HG02870 (cell line): ENCODE measurements around the gene LZIC.
"Not testable (repeated sequence)": the region's sequence is repeated elsewhere in the genome, so short reads cannot be mapped to it uniquely, and the experiment has no call there.

Experiments used
- ATAC-seq: cut with Tn5 transposase; IDR thresholded peaks from one replicate; pipeline ENCODE4 v1.9.1; 2021; ENCODE audit warnings: mild to moderate bottlenecking, moderate library complexity; ENCODE audit not compliant: unreplicated experiment

Gene LZIC

GRCh38 chr1:9942939-9943788 lies at the start of gene LZIC, which contains the start of gene NMNAT1:
TSS of gene LZIC (minus strand) at chr1:9943391. CDS start at chr1:9936619, 6,772 bp downstream.
TSS of gene NMNAT1 (plus strand) at chr1:9943475. CDS start at chr1:9972074, 28,599 bp downstream.
- ATAC-seq: peak; percentile 90

- ATAC-seq: no peak
Observed at GRCh38 chr1:9992910-9993309, 49.7 kb upstream of the LZIC start.

- no peak for ATAC-seq
Observed at GRCh38 chr1:9990944-9991343, 47.8 kb upstream of the LZIC start.

- no peak for ATAC-seq
Observed at GRCh38 chr1:9989773-9990172, 46.6 kb upstream of the LZIC start.

GRCh38 chr1:9985001-9985400 lies 41.8 kb upstream of the LZIC start:
- ATAC-seq: no peak

GRCh38 chr1:9984253-9984652 lies 41.1 kb upstream of the LZIC start:
- ATAC-seq: no peak

- ATAC-seq: no peak
Observed at GRCh38 chr1:9960706-9961562, 17.7 kb upstream of the LZIC start.

GRCh38 chr1:9960011-9960410 lies 16.8 kb upstream of the LZIC start:
- no peak for ATAC-seq

GRCh38 chr1:9957726-9958125 lies 14.5 kb upstream of the LZIC start:
- no peak for ATAC-seq

GRCh38 chr1:9946315-9946714 lies 3.1 kb upstream of the LZIC start:
- no peak for ATAC-seq

GRCh38 chr1:9942399-9942938 lies 722 bp downstream of the LZIC start:
- ATAC-seq: no peak

GRCh38 chr1:9929431-9930385 lies 13.5 kb downstream of the LZIC start:
- ATAC-seq: no peak

- no peak for ATAC-seq
Observed at GRCh38 chr1:9927259-9927658, 15.9 kb downstream of the LZIC start.

GRCh38 chr1:9922342-9922741 lies 20.8 kb downstream of the LZIC start:
- ATAC-seq: no peak

GRCh38 chr1:9920606-9921005 lies 22.6 kb downstream of the LZIC start:
- no peak for ATAC-seq

- no peak for ATAC-seq
Observed at GRCh38 chr1:9917901-9918300, 25.3 kb downstream of the LZIC start.

GRCh38 chr1:9917495-9917894 lies 25.7 kb downstream of the LZIC start:
- ATAC-seq: not testable (repeated sequence)

GRCh38 chr1:9916452-9916851 lies 26.7 kb downstream of the LZIC start:
- ATAC-seq: no peak

GRCh38 chr1:9914610-9914937 lies 28.6 kb downstream of the LZIC start:
- ATAC-seq: no peak

- ATAC-seq: no peak
Observed at GRCh38 chr1:9912264-9912936, 30.8 kb downstream of the LZIC start.
